ENCODE data around the gene FYCO1. TPM values are rescaled to one million over a fixed set of nuclear protein-coding genes. Genes with fewer than 3 reads are reported as not detected.

The FYCO1 gene
- total and polyA plus RNA-seq, 2 of the 8 experiments (the other 6 are each of a cell fraction or from before 2014, with no cell fraction given), result 4.8 to 10.8 TPM

- H3K9ac ChIP-seq (replicated peaks in 1 of 4; ENCODE audit: extremely low read depth in 1 of 4, low read depth in 3 of 4, low read length in 3 of 4), result no peak overlapping the region
- no peak overlapping the region for H3K56ac ChIP-seq (replicated peaks; ENCODE audit: insufficient read length, low read depth, low read length)
- H3K14ac ChIP-seq (ENCODE audit: insufficient read length), result no peak overlapping the region
- no peak overlapping the region for H2AFZ ChIP-seq (ENCODE audit: low read length)
- ChIA-PET POLR2A (ENCODE audit: partially characterized antibody) (no interaction called here), CTCF (ENCODE audit: partially characterized antibody) (interaction anchor here (1.0 to 1.1 kb wide), 2 partner anchors 13 to 63 kb away, joined by 3 to 4 read pairs; no protein-coding TSS in a partner anchor)
- no peak overlapping the region for H4K91ac ChIP-seq (replicated peaks; ENCODE audit: insufficient read length, low read length)
- H2BK15ac ChIP-seq (ENCODE audit: low read length), result no peak overlapping the region
- H3K36me3 ChIP-seq (ENCODE audit: control insufficient read depth in 2 of 4, insufficient read depth in 4 of 4, low read length in 3 of 4), result no peaks in the 10 kb centered on the region
- DNase-seq (ENCODE audit: low read depth in 1 of 2, low spot score in 2 of 2) (peak in 1 of 2 experiments; percentile 13), FAIRE-seq (no peak)
- H3K23ac ChIP-seq (ENCODE audit: insufficient read length), result no peak overlapping the region
- H3K27me3 ChIP-seq (replicated peaks in 1 of 4; ENCODE audit: control insufficient read depth in 3 of 4, extremely low read depth in 1 of 4, insufficient read depth in 3 of 4, low read length in 3 of 4), result no peaks in the 10 kb centered on the region
- H2BK20ac ChIP-seq (ENCODE audit: low read length), result no peak overlapping the region
- no peak overlapping the region for H2BK12ac ChIP-seq (ENCODE audit: low read depth, low read length)
- no peak overlapping the region for H2AK5ac ChIP-seq (ENCODE audit: low read depth, low read length)
- H3K4me3 ChIP-seq (ENCODE audit: extremely low read depth in 1 of 4, insufficient read depth in 2 of 4, low read depth in 3 of 4, low read length in 4 of 4), result no peak overlapping the region
- H3K27ac ChIP-seq (ENCODE audit: low read depth, low read length), result no peak overlapping the region
- H2BK120ac ChIP-seq (replicated peaks; ENCODE audit: low read depth, low read length), result no peak overlapping the region
- H3K18ac ChIP-seq (ENCODE audit: extremely low read depth, low read length), result no peak overlapping the region
- no peak overlapping the region for H2BK5ac ChIP-seq (ENCODE audit: low read depth, low read length)
- no peaks in the 10 kb centered on the region for H3K23me2 ChIP-seq (ENCODE audit: low read depth, low read length)
- H4K5ac ChIP-seq (ENCODE audit: insufficient read length, low read depth, low read length), result no peak overlapping the region
- H3K79me1 ChIP-seq (ENCODE audit: low read depth, low read length), result no peaks in the 10 kb centered on the region
- no peaks in the 10 kb centered on the region for H3K79me2 ChIP-seq (ENCODE audit: control insufficient read depth in 1 of 2, insufficient read depth in 2 of 2, low read length in 2 of 2)
- no peaks in the 10 kb centered on the region for H3K4me1 ChIP-seq (replicated peaks in 1 of 4; ENCODE audit: control insufficient read depth in 3 of 4, insufficient read depth in 4 of 4, low read length in 3 of 4)
- H3K4ac ChIP-seq (replicated peaks; ENCODE audit: insufficient read length, low read depth, low read length), result no peak overlapping the region
- WGBS, 2 experiments (ENCODE audit: extremely low coverage in 1 of 2, insufficient coverage in 1 of 2, insufficient read length in 1 of 2, insufficient replicate concordance in 2 of 2, low coverage in 1 of 2, low lambda C conversion rate in 2 of 2, missing lambda C conversion rate in 1 of 2), result 84% methylated on average over 2 of the region's 2 CpGs; no CpG with 5 or more reads in 1 of the 2 experiments
- no peaks in the 10 kb centered on the region; a peak in 1 of 4 replicates for H3K9me3 ChIP-seq (ENCODE audit: insufficient read depth in 2 of 2, low read depth in 1 of 2, low read length in 1 of 2)
- no peak overlapping the region for H4K8ac ChIP-seq (ENCODE audit: extremely low read depth, insufficient read depth, low read length)
- H3K4me2 ChIP-seq (ENCODE audit: insufficient read depth in 1 of 2, low read depth in 2 of 2, low read length in 2 of 2), result no peak overlapping the region
- H4K20me1 ChIP-seq (replicated peaks in 1 of 2; ENCODE audit: control insufficient read depth in 1 of 2, insufficient read depth in 2 of 2, low read length in 2 of 2), result no peaks in the 10 kb centered on the region
- no peak for TF ChIP-seq RXRA (IDR thresholded peaks at IDR 0.05; ENCODE audit: insufficient read depth, low read depth, low read length)
- TF ChIP-seq ATF2 (IDR thresholded peaks at IDR 0.05; ENCODE audit: low read length), result no peak
- no peak for TF ChIP-seq NRF1 (IDR thresholded peaks at IDR 0.05; ENCODE audit: low read depth, low read length)
- TF ChIP-seq BACH1 (IDR thresholded peaks at IDR 0.05; ENCODE audit: low read length), result no peak
- TF ChIP-seq TAF1 (IDR thresholded peaks at IDR 0.05; ENCODE audit: low read depth, low read length), result no peak
- TF ChIP-seq EZH2 (IDR thresholded peaks at IDR 0.05; ENCODE audit: low read depth, low read length, severe bottlenecking), result no peak
- TF ChIP-seq USF2 (IDR thresholded peaks at IDR 0.05; ENCODE audit: low read length), result no peak
- TF ChIP-seq RBBP5 (IDR thresholded peaks at IDR 0.05; ENCODE audit: borderline replicate concordance, low read depth, low read length), result no peak
- no peak for TF ChIP-seq TBP (IDR thresholded peaks at IDR 0.05; ENCODE audit: low read depth, low read length)
- no peak for TF ChIP-seq ZNF274 (IDR thresholded peaks at IDR 0.05; ENCODE audit: borderline replicate concordance, extremely low read depth, low read length)
- TF ChIP-seq BCL11A (IDR thresholded peaks at IDR 0.05; ENCODE audit: low read depth in 2 of 2, low read length in 2 of 2), result no peak
- no peak for TF ChIP-seq POLR2A (IDR thresholded peaks at IDR 0.05; ENCODE audit: control extremely low read depth in 1 of 2, low read depth in 2 of 2, low read length in 2 of 2)
These were observed 22.1 kb upstream of the FYCO1 start for GRCh38 chr3:46017720-46018119.
